A549 treated with dexamethasone at 1 μM for 4 hours (cell line): Measurements from ENCODE around the gene KRT16. TPM values are rescaled to one million over a fixed set of nuclear protein-coding genes. Genes with fewer than 3 reads are reported as not detected.

Source experiments
- total RNA-seq: library from RNA; stranded (reverse); fragments of 200-300 nt; extraction: Qiagen RNA extraction; gene quantifications from 5 replicates; pipeline ENCODE4 v1.2.3, GENCODE V29; 2022

The KRT16 gene
- total RNA-seq, result 0.83 to 1.5 TPM (median 1.4 TPM) in 5 replicates

GRCh38 chr17:41612376-41613160 is at the start of gene KRT16:
KRT16 (minus strand) TSS chr17:41612767; CDS start chr17:41612688, 79 bp downstream.

GRCh38 chr17:41624208-41625101 is 11.9 kb upstream of the KRT16 start, which contains the start of gene KRT17:
KRT17 (minus strand) TSS chr17:41624575; CDS start chr17:41624509, 66 bp downstream.

GRCh38 chr17:41586863-41587495 is 25.6 kb downstream of the KRT16 start, which contains the start of gene KRT14:
KRT14 (minus strand) TSS chr17:41586895; CDS start chr17:41586834, 61 bp downstream.

GRCh38 chr17:41571561-41572434 is 40.8 kb downstream of the KRT16 start, which contains the start of gene KRT9:
KRT9 (minus strand) TSS chr17:41572059; CDS start chr17:41571992, 67 bp downstream.

Other genes starting within 250 kb of the KRT16 start
- gene KRT33B, start 243.0 kb downstream of the KRT16 start, total RNA-seq, result not detected in 5 replicates
- 0.18 to 0.53 TPM (median 0.21 TPM) in 5 replicates for gene KRT34, start 230.5 kb downstream of the KRT16 start, total RNA-seq
- 0.05 TPM in 1 of 5 replicates, not detected in the others for gene KRT31, start 215.2 kb downstream of the KRT16 start, total RNA-seq
- not detected in 5 replicates for gene KRT37, start 188.2 kb downstream of the KRT16 start, total RNA-seq
- not detected in 5 replicates for gene KRT38, start 171.8 kb downstream of the KRT16 start, total RNA-seq
- gene KRT32, start 145.4 kb downstream of the KRT16 start, total RNA-seq, result 0.05 to 0.07 TPM (median 0.06 TPM) in 3 of 5 replicates, not detected in the others
- not detected in 5 replicates for gene KRT35, start 131.6 kb downstream of the KRT16 start, total RNA-seq
- 0.06 TPM in 1 of 5 replicates, not detected in the others for gene KRT36, start 122.9 kb downstream of the KRT16 start, total RNA-seq
- 0.11 to 0.51 TPM (median 0.18 TPM) in 5 replicates for gene KRT13, start 107.2 kb downstream of the KRT16 start, total RNA-seq
- gene KRT15, start 93.9 kb downstream of the KRT16 start, total RNA-seq, result 2.3 to 4.1 TPM (median 2.9 TPM) in 5 replicates
- 38.1 to 58.6 TPM (median 50.5 TPM) in 5 replicates for gene KRT19, start 84.5 kb downstream of the KRT16 start, total RNA-seq
- gene KRT9, start 40.7 kb downstream of the KRT16 start, total RNA-seq, result not detected in 5 replicates
- 0.05 to 0.14 TPM (median 0.11 TPM) in 4 of 5 replicates, not detected in the other for gene KRT14, start 25.9 kb downstream of the KRT16 start, total RNA-seq
- 0.63 to 1.8 TPM (median 0.79 TPM) in 5 replicates for gene KRT17, start 11.8 kb upstream of the KRT16 start, total RNA-seq
- 1,266 to 1,758 TPM (median 1,378 TPM) in 5 replicates for gene EIF1, start 76.1 kb upstream of the KRT16 start, total RNA-seq
- 0.22 to 0.50 TPM in 2 of 5 replicates, not detected in the others for gene GAST, start 99.6 kb upstream of the KRT16 start, total RNA-seq
- 0.85 to 2.0 TPM (median 1.2 TPM) in 5 replicates for gene HAP1, start 121.9 kb upstream of the KRT16 start, total RNA-seq
- gene JUP, start 173.9 kb upstream of the KRT16 start, total RNA-seq, result 69.7 to 126 TPM (median 119 TPM) in 5 replicates
- gene P3H4, start 199.2 kb upstream of the KRT16 start, total RNA-seq, result 25.4 to 35.5 TPM (median 32.2 TPM) in 5 replicates
- gene FKBP10, start 200.2 kb upstream of the KRT16 start, total RNA-seq, result 72.0 to 114 TPM (median 103 TPM) in 5 replicates
- gene NT5C3B, start 223.5 kb upstream of the KRT16 start, total RNA-seq, result 101 to 122 TPM (median 114 TPM) in 5 replicates
- 0.06 to 0.11 TPM (median 0.09 TPM) in 4 of 5 replicates, not detected in the other for gene KLHL10, start 225.1 kb upstream of the KRT16 start, total RNA-seq